Prostate gland (tissue), 2 donors: ENCODE measurements around the gene SERPINA5. TPM values are rescaled to one million over a fixed set of nuclear protein-coding genes. Genes with fewer than 3 reads are reported as not detected.

Source experiments
- DNase-seq: peaks from one replicate; pipeline ENCODE4 v3.0.0-alpha.2; 2019; ENCODE audit warnings: low spot score
- H3K27ac ChIP-seq, 2 donors: fragments of 200-600 bp; sonication (generic); 2 replicates each; pipeline ENCODE4 v1.5.1; 2017 to 2019
- H3K27me3 ChIP-seq: fragments of 200-600 bp; sonication (generic); replicated peaks from 2 replicates; pipeline ENCODE4 v1.5.1; 2019; ENCODE audit not compliant: insufficient read depth
- H3K36me3 ChIP-seq, 2 donors: fragments of 200-600 bp; sonication (generic); 1 replicate in 1 of 2; 2 replicates in 1 of 2; pipeline versions ENCODE4 v1.5.1 to v1.8.1; 2017 to 2019
- H3K4me1 ChIP-seq: fragments of 200-600 bp; sonication (generic); replicated peaks from 2 replicates; pipeline ENCODE4 v1.5.1; 2019
- H3K4me3 ChIP-seq, 2 donors: fragments of 200-600 bp; sonication (generic); 2 replicates each; pipeline ENCODE4 v1.5.1; 2017 to 2019
- H3K9me3 ChIP-seq: fragments of 200-600 bp; sonication (generic); 2 replicates; pipeline ENCODE4 v1.5.1; 2017
- CTCF ChIP-seq, 4 experiments: fragments of 200-600 bp in 2 of 4; fragments of 450-650 bp in 2 of 4; sonication (generic) in 2 of 4; IDR thresholded peaks; 1 replicate in 3 of 4; 2 replicates in 1 of 4; pipeline ENCODE4 v1.5.1; 2016 to 2019; ENCODE audit warnings: antibody characterized with exemption in 4 of 4, mild to moderate bottlenecking in 2 of 4, moderate library complexity in 2 of 4
- POLR2A ChIP-seq: fragments of 450-650 bp; IDR thresholded peaks from one replicate; pipeline ENCODE4 v1.6.1; 2016; ENCODE audit warnings: antibody characterized with exemption, mild to moderate bottlenecking
- POLR2AphosphoS5 ChIP-seq: sonication (generic); formaldehyde crosslinking; IDR thresholded peaks from one replicate; pipeline ENCODE4 v1.6.1; 2017; ENCODE audit warnings: antibody characterized with exemption
- WGBS: methylation state at CpG from one replicate; pipeline ENCODE4 v1.1.5; 2018; 5-methylcytosine and 5-hydroxymethylcytosine counted together
- intact Hi-C: fragments of 100-400 bp; cut with DNase I; formaldehyde crosslinking; loops from one replicate; pipeline ENCODE4 v1.14.2; 2022
- total RNA-seq, 2 donors: library from RNA; depleted of rRNA; stranded (reverse); fragments of >200 nt; gene quantifications; one replicate each; pipeline ENCODE4 v1.1.0, GENCODE V29; 2016

Gene SERPINA5
- total RNA-seq, 2 donors from 2014 or later: 2.6 to 936 TPM

GRCh38 chr14:94571395-94571794, 9.8 kb upstream of the SERPINA5 start:
- no peak for DNase-seq

GRCh38 chr14:94571950-94572349, 9.3 kb upstream of the SERPINA5 start:
- Histone ChIP-seq H3K36me3 (no peaks in the 10 kb centered on the region), H3K4me1 (no peaks in the 10 kb centered on the region), H3K9me3 (no peaks in the 10 kb centered on the region), H3K27ac (no peak overlapping the region), H3K4me3 (no peak overlapping the region), H3K27me3 (no peaks in the 10 kb centered on the region)
- intact Hi-C loops: no loop called here
- 81% methylated on average over 6 of the region's 6 CpGs for WGBS
- TF ChIP-seq CTCF (IDR thresholded peaks at IDR 0.05): no peak
- no peak for TF ChIP-seq POLR2AphosphoS5
- no peak for TF ChIP-seq POLR2A
- no peak for DNase-seq

More at GRCh38 chr14:94571395-94571794, 9.8 kb upstream of the SERPINA5 start:
- Histone ChIP-seq H3K9me3 (no peaks in the 10 kb centered on the region), H3K27ac (no peak overlapping the region), H3K36me3 (no peaks in the 10 kb centered on the region), H3K4me3 (no peak overlapping the region), H3K27me3 (no peaks in the 10 kb centered on the region), H3K4me1 (no peaks in the 10 kb centered on the region)
- 69% methylated on average over 7 of the region's 7 CpGs for WGBS
- TF ChIP-seq CTCF (IDR thresholded peaks at IDR 0.05) (no peak), POLR2A (no peak), POLR2AphosphoS5 (no peak)
- intact Hi-C loops: no loop called here

- DNase-seq: no peak
- H3K9me3 ChIP-seq: no peaks in the 10 kb centered on the region
- intact Hi-C loops: no loop called here
- no peak overlapping the region for H3K27ac ChIP-seq
- H3K36me3 ChIP-seq: no peaks in the 10 kb centered on the region
- no peak overlapping the region for H3K4me3 ChIP-seq
- 81% methylated on average over 7 of the region's 7 CpGs for WGBS
- no peak for TF ChIP-seq POLR2AphosphoS5
- TF ChIP-seq CTCF (IDR thresholded peaks at IDR 0.05): no peak
- TF ChIP-seq POLR2A: no peak
- H3K4me1 ChIP-seq: no peaks in the 10 kb centered on the region
- no peaks in the 10 kb centered on the region for H3K27me3 ChIP-seq
Observed at GRCh38 chr14:94572637-94573303, 8.5 kb upstream of the SERPINA5 start.

GRCh38 chr14:94573475-94574277, 7.5 kb upstream of the SERPINA5 start:
- WGBS: 82% methylated on average over 6 of the region's 6 CpGs
- no peak overlapping the region for H3K4me3 ChIP-seq
- no peak for TF ChIP-seq POLR2AphosphoS5
- no peak for TF ChIP-seq CTCF (IDR thresholded peaks at IDR 0.05)
- no peak for TF ChIP-seq POLR2A
- no peaks in the 10 kb centered on the region for H3K9me3 ChIP-seq
- intact Hi-C loops: no loop called here
- DNase-seq: no peak
- H3K27me3 ChIP-seq: no peaks in the 10 kb centered on the region
- H3K36me3 ChIP-seq: no peaks in the 10 kb centered on the region
- no peaks in the 10 kb centered on the region for H3K4me1 ChIP-seq
- H3K27ac ChIP-seq: no peak overlapping the region

GRCh38 chr14:94574336-94574735, 6.9 kb upstream of the SERPINA5 start:
- H3K36me3 ChIP-seq: no peaks in the 10 kb centered on the region
- no peak for DNase-seq
- H3K4me3 ChIP-seq: no peak overlapping the region
- WGBS: 82% methylated on average over 3 of the region's 3 CpGs
- H3K4me1 ChIP-seq: no peaks in the 10 kb centered on the region
- TF ChIP-seq POLR2AphosphoS5 (no peak), CTCF (IDR thresholded peaks at IDR 0.05) (no peak), POLR2A (no peak)
- H3K27ac ChIP-seq: no peak overlapping the region
- H3K27me3 ChIP-seq: no peaks in the 10 kb centered on the region
- no peaks in the 10 kb centered on the region for H3K9me3 ChIP-seq
- intact Hi-C loops: no loop called here
